CD4-positive, alpha-beta T cell treated with Interferon alpha-2 for 1 hour (primary cell): ENCODE results near the gene GORAB.

Source experiments
- DNase-seq, 2 donors: peaks; one replicate each; pipeline ENCODE4 v3.0.0-alpha.2; 2020 to 2022

Gene GORAB

DNA sequence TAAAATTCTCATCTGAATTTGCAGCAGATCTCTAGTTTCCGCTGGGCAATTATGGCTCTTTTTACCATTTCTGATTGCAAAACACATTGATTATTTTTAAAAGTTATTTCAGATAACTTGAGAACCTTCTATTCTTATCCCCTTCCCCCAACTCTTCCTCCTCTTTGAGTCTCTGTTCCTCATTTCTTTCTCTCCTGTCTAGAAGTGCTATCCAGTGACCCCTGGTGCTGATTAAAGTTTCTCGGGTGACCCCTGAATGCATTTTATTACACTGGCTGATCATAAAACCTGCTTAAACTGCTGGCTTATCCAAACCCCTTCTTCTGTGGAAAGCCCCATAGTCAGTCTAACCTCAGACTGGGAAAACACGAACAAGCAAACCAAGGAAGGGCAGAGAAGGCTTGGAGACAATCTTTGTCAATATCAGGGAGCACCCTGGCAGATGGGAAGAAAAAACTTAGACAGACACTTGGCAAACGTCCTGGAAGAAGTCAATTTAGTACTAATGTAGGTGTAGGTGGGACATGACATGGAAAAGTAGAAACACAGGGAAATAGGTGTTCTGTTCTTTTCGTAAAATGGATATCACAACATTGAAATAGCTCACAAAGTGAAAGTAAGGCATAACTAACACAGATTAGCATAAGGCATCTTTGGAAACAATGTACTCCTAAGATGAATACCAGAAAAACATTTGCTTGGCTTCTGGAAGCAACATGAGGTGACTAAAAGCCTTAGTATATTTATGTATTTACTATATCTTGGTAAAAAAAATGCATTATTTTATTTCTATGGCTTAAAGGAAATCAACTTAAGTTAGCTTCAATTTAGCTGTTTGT lies 61.4 kb downstream of the GORAB start:
- DNase-seq, result no peak

DNA sequence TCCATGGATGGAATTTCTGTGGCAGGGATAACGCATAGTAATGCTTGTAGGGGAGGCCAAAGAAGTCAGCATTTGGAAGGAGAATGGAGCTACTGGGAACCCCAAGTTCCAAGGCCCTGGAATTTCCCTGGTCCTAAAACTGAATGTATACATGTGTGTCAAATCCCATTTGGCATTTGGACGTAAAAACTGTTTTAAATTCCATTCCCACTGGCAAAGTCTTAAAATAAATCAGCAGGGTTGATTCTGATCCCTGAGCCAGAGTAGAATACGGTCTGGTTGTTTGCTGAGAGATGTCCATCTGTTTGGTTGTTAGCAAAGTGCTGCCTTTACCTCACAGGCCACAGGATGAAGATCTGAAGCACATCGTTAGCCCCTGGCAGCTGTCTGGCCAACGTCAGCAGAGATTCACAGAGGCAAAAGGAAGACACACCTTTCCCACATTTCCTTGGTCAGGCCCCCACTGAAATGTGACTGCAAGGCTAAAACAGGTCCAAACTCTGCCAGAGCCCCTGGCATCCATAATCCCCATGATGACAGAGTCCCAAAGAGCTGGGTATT lies 62.2 kb downstream of the GORAB start:
- DNase-seq, result no peak

DNA sequence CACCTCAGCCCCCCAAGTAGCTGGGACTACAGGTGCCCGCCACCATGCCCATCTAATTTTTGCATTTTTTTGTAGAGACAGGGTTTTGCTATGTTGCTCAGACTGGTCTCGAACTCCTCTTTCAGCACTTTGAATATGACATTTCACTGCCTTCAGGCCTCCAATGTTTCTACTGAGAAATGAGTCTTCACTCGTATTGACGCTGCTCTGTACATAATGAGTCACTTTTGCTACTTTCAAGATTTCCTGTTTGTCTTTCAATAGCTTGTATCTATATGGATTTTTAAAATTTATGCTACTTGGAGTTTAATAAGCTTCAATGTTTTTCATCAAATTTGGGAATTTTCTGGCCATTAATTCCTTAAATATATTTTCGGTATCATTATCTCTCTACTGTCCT lies 64.7 kb downstream of the GORAB start:
- DNase-seq, result no peak

DNA sequence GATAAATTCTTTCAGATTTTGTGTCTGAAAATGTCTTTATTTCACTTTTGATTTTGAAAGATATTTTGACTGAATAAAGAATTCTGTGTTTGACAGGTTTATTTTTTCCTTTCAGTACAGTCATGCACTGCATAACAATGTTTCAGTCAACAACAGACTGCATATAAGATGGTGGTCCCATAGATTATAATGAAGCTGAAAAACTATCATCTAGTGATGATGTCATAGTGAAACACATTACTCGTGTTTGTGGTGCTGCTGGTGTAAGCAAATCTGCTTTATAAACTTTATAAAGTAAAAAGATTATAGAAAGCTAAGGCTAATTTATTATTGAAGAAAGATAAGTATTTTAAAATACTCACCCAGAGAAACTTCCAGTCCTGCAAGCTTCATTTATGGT lies 66.7 kb downstream of the GORAB start:
- DNase-seq, result no peak

DNA sequence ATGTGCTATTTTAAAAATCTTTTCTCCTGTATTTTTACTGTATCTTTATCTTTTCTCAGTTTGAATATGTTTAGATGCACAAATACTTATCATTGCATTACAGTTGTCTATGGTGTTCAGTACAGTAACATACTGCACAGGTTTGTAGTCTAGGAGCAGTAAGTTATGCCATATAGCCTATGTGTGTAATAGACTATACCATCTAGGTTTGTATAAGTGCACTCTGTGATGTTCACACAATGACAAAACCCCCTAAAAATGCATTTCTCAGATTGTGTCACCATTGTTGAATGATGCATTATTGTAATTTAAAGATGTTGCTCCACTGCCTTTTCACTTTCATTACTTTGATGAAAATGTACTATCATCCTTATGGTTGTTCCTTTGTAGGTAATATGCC lies 67.1 kb downstream of the GORAB start:
- no peak for DNase-seq

DNA sequence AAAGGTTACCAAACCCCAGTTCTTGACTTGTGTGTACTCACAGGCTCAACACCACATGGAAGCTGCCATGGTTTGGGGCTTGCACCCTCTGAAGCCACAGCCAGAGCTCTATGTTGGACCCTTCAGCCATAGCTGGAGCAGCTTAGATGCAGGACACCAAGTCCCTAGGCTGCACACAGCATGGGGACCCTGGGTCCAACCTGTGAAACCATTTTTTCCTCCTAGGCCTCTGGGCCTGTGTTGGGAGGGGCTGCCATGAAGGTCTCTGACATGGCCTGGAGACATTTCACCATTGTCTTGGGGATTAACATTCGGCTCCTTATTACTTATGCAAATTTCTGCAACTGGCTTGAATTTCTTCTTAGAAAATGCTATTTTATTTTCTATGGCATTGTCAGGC lies 69.9 kb downstream of the GORAB start:
- no peak for DNase-seq
